ENCODE results near the gene SLC17A4.

DNA sequence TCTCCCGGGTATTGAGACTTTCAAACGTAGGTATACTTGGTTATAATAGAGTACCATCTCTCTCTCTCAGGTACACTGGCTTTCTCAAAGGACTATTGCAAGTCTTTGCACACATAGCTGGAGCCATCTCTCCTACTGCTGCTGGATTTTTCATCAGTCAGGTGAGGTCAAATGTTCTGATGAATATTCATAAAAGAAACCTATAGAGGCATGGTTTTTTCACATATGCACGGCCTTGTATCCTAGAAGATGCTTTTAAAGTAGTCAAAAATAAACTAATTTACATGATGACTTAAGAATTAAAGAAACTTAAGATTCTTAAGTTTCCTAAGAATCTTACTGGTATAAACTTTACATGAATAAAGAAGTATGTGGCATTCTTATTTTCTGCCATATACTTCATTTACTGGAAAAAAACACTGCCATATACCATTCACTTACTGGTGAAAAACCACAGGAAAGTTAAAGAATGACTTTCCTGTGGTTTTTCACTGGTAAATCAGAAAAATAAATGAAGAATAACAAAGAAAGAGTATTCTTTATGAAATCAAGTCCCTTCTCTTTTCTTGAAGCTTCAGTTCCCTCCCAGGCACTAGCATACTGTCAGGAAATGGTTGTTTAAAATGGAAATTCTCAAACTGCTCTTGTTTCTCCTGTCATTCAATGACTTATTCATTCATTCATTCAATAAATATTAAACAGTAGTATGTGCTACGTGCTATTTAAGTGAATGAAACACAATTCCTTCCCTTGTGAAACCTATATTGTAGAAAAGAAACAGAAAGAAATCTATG is 23.5 kb downstream of the SLC17A4 start:
- TF ChIP-seq CTCF (IDR thresholded peaks at IDR 0.05), result no peak
- TF ChIP-seq POLR2A (IDR thresholded peaks at IDR 0.05), result no peak
